PC-3 (cell line): ENCODE data around the gene KCNQ2.

Source experiments
- EZH2 ChIP-seq: fragments of 300-600 bp; sonication (generic); IDR thresholded peaks from one replicate; pipeline ENCODE4 v1.6.1; 2017; ENCODE audit warnings: antibody characterized with exemption, mild to moderate bottlenecking, low read length; ENCODE audit not compliant: unreplicated experiment
- EZH2phosphoT487 ChIP-seq: fragments of 300-600 bp; sonication (generic); IDR thresholded peaks from 2 replicates; pipeline ENCODE4 v1.6.1; 2018; ENCODE audit warnings: mild to moderate bottlenecking, antibody characterized with exemption, low read length, borderline replicate concordance
- TF ChIP-seq, protein P1 (sequence below): fragments of 300-600 bp; sonication (generic); conservative IDR thresholded peaks from 2 replicates; pipeline ENCODE4 v1.5.1; 2017; ENCODE audit warnings: antibody characterized with exemption, low read depth, mild to moderate bottlenecking, low read length

DNA sequence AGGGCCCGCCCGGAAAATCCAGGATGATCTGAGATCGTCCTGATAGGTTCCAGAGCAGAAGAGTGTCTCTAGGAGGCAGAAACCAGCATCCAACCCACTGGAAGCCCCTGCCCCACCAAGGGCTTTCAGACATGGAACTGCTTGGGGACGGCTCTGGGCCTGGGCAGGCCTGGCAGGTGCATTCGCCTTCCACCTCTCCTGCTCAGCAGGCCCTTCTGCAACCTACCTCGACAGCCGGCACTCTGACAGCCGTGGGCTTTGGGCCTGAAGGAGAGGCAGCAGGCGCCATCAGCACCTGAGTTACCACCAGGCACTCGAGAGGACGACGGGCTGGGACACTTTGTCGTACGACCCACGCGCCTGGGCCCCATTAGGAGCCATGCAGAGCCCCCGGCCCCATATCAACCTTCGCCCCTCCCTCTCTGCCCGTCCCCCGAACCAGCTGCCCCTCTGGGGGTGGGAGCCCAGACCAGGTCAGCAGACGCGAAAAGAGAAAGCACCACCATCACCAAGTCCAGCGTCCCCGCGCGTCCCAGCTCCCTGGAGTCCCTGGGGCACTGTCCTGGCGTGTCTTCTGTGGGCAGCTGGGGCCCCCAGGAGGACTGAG is 44.6 kb downstream of the KCNQ2 start:
- TF ChIP-seq, protein P1, sequence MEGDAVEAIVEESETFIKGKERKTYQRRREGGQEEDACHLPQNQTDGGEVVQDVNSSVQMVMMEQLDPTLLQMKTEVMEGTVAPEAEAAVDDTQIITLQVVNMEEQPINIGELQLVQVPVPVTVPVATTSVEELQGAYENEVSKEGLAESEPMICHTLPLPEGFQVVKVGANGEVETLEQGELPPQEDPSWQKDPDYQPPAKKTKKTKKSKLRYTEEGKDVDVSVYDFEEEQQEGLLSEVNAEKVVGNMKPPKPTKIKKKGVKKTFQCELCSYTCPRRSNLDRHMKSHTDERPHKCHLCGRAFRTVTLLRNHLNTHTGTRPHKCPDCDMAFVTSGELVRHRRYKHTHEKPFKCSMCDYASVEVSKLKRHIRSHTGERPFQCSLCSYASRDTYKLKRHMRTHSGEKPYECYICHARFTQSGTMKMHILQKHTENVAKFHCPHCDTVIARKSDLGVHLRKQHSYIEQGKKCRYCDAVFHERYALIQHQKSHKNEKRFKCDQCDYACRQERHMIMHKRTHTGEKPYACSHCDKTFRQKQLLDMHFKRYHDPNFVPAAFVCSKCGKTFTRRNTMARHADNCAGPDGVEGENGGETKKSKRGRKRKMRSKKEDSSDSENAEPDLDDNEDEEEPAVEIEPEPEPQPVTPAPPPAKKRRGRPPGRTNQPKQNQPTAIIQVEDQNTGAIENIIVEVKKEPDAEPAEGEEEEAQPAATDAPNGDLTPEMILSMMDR: no peak
- TF ChIP-seq EZH2 (no peak), EZH2phosphoT487 (no peak)
